Measurements from ENCODE around the gene NFE2L2. TPM values are rescaled to one million over a fixed set of nuclear protein-coding genes. Genes with fewer than 3 reads are reported as not detected.
"Not testable (repeated sequence)": the region's sequence is repeated elsewhere in the genome, so short reads cannot be mapped to it uniquely, and the experiment has no call there.

Gene NFE2L2
- total RNA-seq, 1 donor from 2014 or later: 83.3 TPM

- Mint-ChIP-seq H3K36me3 (ENCODE audit: low read depth, unreplicated experiment) (peaks cover 17% of the 10 kb centered on the region), H3K4me3 (ENCODE audit: unreplicated experiment) (no peak overlapping the region)
- FAIRE-seq: peak; percentile 54
Observed at GRCh38 chr2:177221970-177222369, 42.6 kb downstream of the NFE2L2 start.

GRCh38 chr2:177221534-177221933 is 43.0 kb downstream of the NFE2L2 start:
- Mint-ChIP-seq H3K9me3 (ENCODE audit: unreplicated experiment) (no peaks in the 10 kb centered on the region), H3K27ac (ENCODE audit: unreplicated experiment) (no peak overlapping the region)
- peaks cover 59% of the 10 kb centered on the region for H4K20me1 ChIP-seq (ENCODE audit: insufficient read depth, low read length)

More at GRCh38 chr2:177221970-177222369, 42.6 kb downstream of the NFE2L2 start:
- no peaks in the 10 kb centered on the region for H3K4me1 ChIP-seq (ENCODE audit: insufficient read depth, low read length)
- no peak overlapping the region for H3K4me2 ChIP-seq (ENCODE audit: low read length)
- TF ChIP-seq EZH2 (IDR thresholded peaks at IDR 0.05; ENCODE audit: insufficient read depth, low read length): no peak
- TF ChIP-seq, protein P1, sequence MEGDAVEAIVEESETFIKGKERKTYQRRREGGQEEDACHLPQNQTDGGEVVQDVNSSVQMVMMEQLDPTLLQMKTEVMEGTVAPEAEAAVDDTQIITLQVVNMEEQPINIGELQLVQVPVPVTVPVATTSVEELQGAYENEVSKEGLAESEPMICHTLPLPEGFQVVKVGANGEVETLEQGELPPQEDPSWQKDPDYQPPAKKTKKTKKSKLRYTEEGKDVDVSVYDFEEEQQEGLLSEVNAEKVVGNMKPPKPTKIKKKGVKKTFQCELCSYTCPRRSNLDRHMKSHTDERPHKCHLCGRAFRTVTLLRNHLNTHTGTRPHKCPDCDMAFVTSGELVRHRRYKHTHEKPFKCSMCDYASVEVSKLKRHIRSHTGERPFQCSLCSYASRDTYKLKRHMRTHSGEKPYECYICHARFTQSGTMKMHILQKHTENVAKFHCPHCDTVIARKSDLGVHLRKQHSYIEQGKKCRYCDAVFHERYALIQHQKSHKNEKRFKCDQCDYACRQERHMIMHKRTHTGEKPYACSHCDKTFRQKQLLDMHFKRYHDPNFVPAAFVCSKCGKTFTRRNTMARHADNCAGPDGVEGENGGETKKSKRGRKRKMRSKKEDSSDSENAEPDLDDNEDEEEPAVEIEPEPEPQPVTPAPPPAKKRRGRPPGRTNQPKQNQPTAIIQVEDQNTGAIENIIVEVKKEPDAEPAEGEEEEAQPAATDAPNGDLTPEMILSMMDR (IDR thresholded peaks at IDR 0.05; ENCODE audit: insufficient read depth, low read depth, low read length): no peak
- no peak for DNase-seq (ENCODE audit: low read depth)
- H4K20me1 ChIP-seq (ENCODE audit: insufficient read depth, low read length): peaks cover 54% of the 10 kb centered on the region
- no peaks in the 10 kb centered on the region for H3K9me3 Mint-ChIP-seq (ENCODE audit: unreplicated experiment)
- no peak overlapping the region for H3K9ac ChIP-seq (ENCODE audit: low read length)
- no peak overlapping the region for H3K4me3 ChIP-seq (ENCODE audit: insufficient read depth, low read depth, low read length)
- H3K27ac Mint-ChIP-seq (ENCODE audit: unreplicated experiment): no peak overlapping the region
- no peaks in the 10 kb centered on the region for H3K27me3 Mint-ChIP-seq (ENCODE audit: low read depth, unreplicated experiment)
- peaks cover 18% of the 10 kb centered on the region for H3K4me1 Mint-ChIP-seq (ENCODE audit: low read depth, unreplicated experiment)
- peaks cover 22% of the 10 kb centered on the region for H3K79me2 ChIP-seq (ENCODE audit: insufficient read depth, low read length)
- H3K9me3 ChIP-seq (ENCODE audit: insufficient read depth, low read depth, low read length): no peaks in the 10 kb centered on the region
- no peak overlapping the region for H3K27ac ChIP-seq (ENCODE audit: low read depth, low read length)
- no peaks in the 10 kb centered on the region for H3K27me3 ChIP-seq (ENCODE audit: insufficient read depth, low read length)
- H2AFZ ChIP-seq (ENCODE audit: low read depth, low read length): no peak overlapping the region
- H3K36me3 ChIP-seq (ENCODE audit: insufficient read depth, low read length): peaks cover 47% of the 10 kb centered on the region

GRCh38 chr2:177219787-177220186 is 44.7 kb downstream of the NFE2L2 start:
- H3K27ac Mint-ChIP-seq (ENCODE audit: unreplicated experiment); H3K27me3 Mint-ChIP-seq (ENCODE audit: low read depth, unreplicated experiment); H3K27me3 ChIP-seq (ENCODE audit: insufficient read depth, low read length); H2AFZ ChIP-seq (ENCODE audit: low read depth, low read length); DNase-seq (ENCODE audit: low read depth); H3K4me2 ChIP-seq (ENCODE audit: low read length); H3K4me3 Mint-ChIP-seq (ENCODE audit: unreplicated experiment); H3K9me3 ChIP-seq (ENCODE audit: insufficient read depth, low read depth, low read length); H3K9ac ChIP-seq (ENCODE audit: low read length); H3K27ac ChIP-seq (ENCODE audit: low read depth, low read length); H3K4me3 ChIP-seq (ENCODE audit: insufficient read depth, low read depth, low read length); H3K9me3 Mint-ChIP-seq (ENCODE audit: unreplicated experiment); FAIRE-seq; H3K4me1 ChIP-seq (ENCODE audit: insufficient read depth, low read length): not testable (repeated sequence)
- peaks cover 25% of the 10 kb centered on the region for H3K36me3 Mint-ChIP-seq (ENCODE audit: low read depth, unreplicated experiment)
- peaks cover 75% of the 10 kb centered on the region for H4K20me1 ChIP-seq (ENCODE audit: insufficient read depth, low read length)
- H3K4me1 Mint-ChIP-seq (ENCODE audit: low read depth, unreplicated experiment): peaks cover 36% of the 10 kb centered on the region
- H3K36me3 ChIP-seq (ENCODE audit: insufficient read depth, low read length): peaks cover 63% of the 10 kb centered on the region
- H3K79me2 ChIP-seq (ENCODE audit: insufficient read depth, low read length): peaks cover 44% of the 10 kb centered on the region

More at GRCh38 chr2:177221534-177221933, 43.0 kb downstream of the NFE2L2 start:
- H3K79me2 ChIP-seq (ENCODE audit: insufficient read depth, low read length): peaks cover 27% of the 10 kb centered on the region
- no peaks in the 10 kb centered on the region for H3K4me1 ChIP-seq (ENCODE audit: insufficient read depth, low read length)
- DNase-seq (ENCODE audit: low read depth) (no peak), FAIRE-seq (no peak)
- no peak overlapping the region for H3K9ac ChIP-seq (ENCODE audit: low read length)
- TF ChIP-seq, protein P1 (IDR thresholded peaks at IDR 0.05; ENCODE audit: insufficient read depth, low read depth, low read length): no peak
- no peak for TF ChIP-seq EZH2 (IDR thresholded peaks at IDR 0.05; ENCODE audit: insufficient read depth, low read length)
- no peaks in the 10 kb centered on the region for H3K27me3 ChIP-seq (ENCODE audit: insufficient read depth, low read length)
- H3K27ac ChIP-seq (ENCODE audit: low read depth, low read length): no peak overlapping the region
- Mint-ChIP-seq H3K4me3 (ENCODE audit: unreplicated experiment) (no peak overlapping the region), H3K27me3 (ENCODE audit: low read depth, unreplicated experiment) (no peaks in the 10 kb centered on the region), H3K4me1 (ENCODE audit: low read depth, unreplicated experiment) (peaks cover 20% of the 10 kb centered on the region), H3K36me3 (ENCODE audit: low read depth, unreplicated experiment) (peaks cover 19% of the 10 kb centered on the region)
- H3K4me3 ChIP-seq (ENCODE audit: insufficient read depth, low read depth, low read length): no peak overlapping the region
- no peak overlapping the region for H3K4me2 ChIP-seq (ENCODE audit: low read length)
- H3K9me3 ChIP-seq (ENCODE audit: insufficient read depth, low read depth, low read length): no peaks in the 10 kb centered on the region
- peaks cover 52% of the 10 kb centered on the region for H3K36me3 ChIP-seq (ENCODE audit: insufficient read depth, low read length)
- no peak overlapping the region for H2AFZ ChIP-seq (ENCODE audit: low read depth, low read length)

Data from astrocyte (in vitro differentiated cells and primary cell).